ENCODE results near the gene GDI2. TPM values are rescaled to one million over a fixed set of nuclear protein-coding genes. Genes with fewer than 3 reads are reported as not detected.

GDI2 gene
- total RNA-seq, 1 donor from 2014 or later, result 216 TPM

- H3K27ac Mint-ChIP-seq, result peak overlapping the region; percentile 22
- H3K36me3 Mint-ChIP-seq, result peaks cover 36% of the 10 kb centered on the region
- H3K27me3 Mint-ChIP-seq (ENCODE audit: low read depth), result no peaks in the 10 kb centered on the region
- H3K9me3 Mint-ChIP-seq, result no peaks in the 10 kb centered on the region
- DNase-seq (ENCODE audit: low spot score in 2 of 2, unreplicated experiment in 2 of 2), result no peak
- TF ChIP-seq, protein P1, sequence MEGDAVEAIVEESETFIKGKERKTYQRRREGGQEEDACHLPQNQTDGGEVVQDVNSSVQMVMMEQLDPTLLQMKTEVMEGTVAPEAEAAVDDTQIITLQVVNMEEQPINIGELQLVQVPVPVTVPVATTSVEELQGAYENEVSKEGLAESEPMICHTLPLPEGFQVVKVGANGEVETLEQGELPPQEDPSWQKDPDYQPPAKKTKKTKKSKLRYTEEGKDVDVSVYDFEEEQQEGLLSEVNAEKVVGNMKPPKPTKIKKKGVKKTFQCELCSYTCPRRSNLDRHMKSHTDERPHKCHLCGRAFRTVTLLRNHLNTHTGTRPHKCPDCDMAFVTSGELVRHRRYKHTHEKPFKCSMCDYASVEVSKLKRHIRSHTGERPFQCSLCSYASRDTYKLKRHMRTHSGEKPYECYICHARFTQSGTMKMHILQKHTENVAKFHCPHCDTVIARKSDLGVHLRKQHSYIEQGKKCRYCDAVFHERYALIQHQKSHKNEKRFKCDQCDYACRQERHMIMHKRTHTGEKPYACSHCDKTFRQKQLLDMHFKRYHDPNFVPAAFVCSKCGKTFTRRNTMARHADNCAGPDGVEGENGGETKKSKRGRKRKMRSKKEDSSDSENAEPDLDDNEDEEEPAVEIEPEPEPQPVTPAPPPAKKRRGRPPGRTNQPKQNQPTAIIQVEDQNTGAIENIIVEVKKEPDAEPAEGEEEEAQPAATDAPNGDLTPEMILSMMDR (IDR thresholded peaks at IDR 0.05; ENCODE audit: unreplicated experiment), result no peak
- H3K4me1 Mint-ChIP-seq, result peaks cover 7% of the 10 kb centered on the region
- H3K4me3 Mint-ChIP-seq, result no peak overlapping the region
Observed at GRCh38 chr10:5776136-5776880, 36.9 kb downstream of the GDI2 start.

- peaks cover 7% of the 10 kb centered on the region for H3K4me1 Mint-ChIP-seq
- H3K4me3 Mint-ChIP-seq, result no peak overlapping the region
- DNase-seq (ENCODE audit: low spot score in 2 of 2, unreplicated experiment in 2 of 2), result no peak
- no peaks in the 10 kb centered on the region for H3K27me3 Mint-ChIP-seq (ENCODE audit: low read depth)
- peaks cover 33% of the 10 kb centered on the region for H3K36me3 Mint-ChIP-seq
- TF ChIP-seq, protein P1 (IDR thresholded peaks at IDR 0.05; ENCODE audit: unreplicated experiment), result no peak
- peak overlapping the region; percentile 54 for H3K27ac Mint-ChIP-seq
- H3K9me3 Mint-ChIP-seq, result no peaks in the 10 kb centered on the region
Observed at GRCh38 chr10:5775685-5776084, 37.5 kb downstream of the GDI2 start.

- TF ChIP-seq, protein P1 (IDR thresholded peaks at IDR 0.05; ENCODE audit: unreplicated experiment), result no peak
- Mint-ChIP-seq H3K36me3 (peaks cover 29% of the 10 kb centered on the region), H3K27me3 (ENCODE audit: low read depth) (no peaks in the 10 kb centered on the region), H3K4me3 (no peak overlapping the region), H3K9me3 (no peaks in the 10 kb centered on the region), H3K4me1 (peaks cover 7% of the 10 kb centered on the region), H3K27ac (peak overlapping the region; percentile 54)
- no peak for DNase-seq (ENCODE audit: low spot score in 2 of 2, unreplicated experiment in 2 of 2)
Observed at GRCh38 chr10:5774987-5775620, 38.1 kb downstream of the GDI2 start.

DNA sequence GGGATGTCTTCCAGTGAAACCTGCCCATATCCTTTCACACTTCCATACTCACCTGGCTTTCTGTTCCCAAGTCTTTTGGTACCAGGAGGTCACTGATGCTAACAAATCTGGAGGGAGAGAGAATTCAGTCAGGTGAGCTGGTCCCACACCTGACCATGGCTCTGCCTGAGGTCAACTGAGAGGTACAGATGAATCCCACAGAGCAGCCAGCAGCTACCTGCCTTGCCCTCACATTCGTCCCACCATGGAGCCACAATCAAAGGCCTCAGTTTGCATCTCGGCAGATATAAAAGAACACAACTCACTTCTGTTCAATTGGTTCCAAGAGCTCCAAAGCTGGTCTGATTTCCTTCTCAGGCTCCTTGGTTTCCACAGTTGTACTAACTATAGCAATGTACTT, 47.0 kb downstream of the GDI2 start:
- Mint-ChIP-seq H3K4me1 (no peaks in the 10 kb centered on the region), H3K9me3 (no peaks in the 10 kb centered on the region), H3K36me3 (peaks cover 48% of the 10 kb centered on the region), H3K4me3 (no peak overlapping the region), H3K27me3 (ENCODE audit: low read depth) (no peaks in the 10 kb centered on the region), H3K27ac (no peak overlapping the region)
- no peak for DNase-seq (ENCODE audit: low spot score in 2 of 2, unreplicated experiment in 2 of 2)
- TF ChIP-seq, protein P1 (IDR thresholded peaks at IDR 0.05; ENCODE audit: unreplicated experiment), result no peak

- Mint-ChIP-seq H3K4me1 (no peaks in the 10 kb centered on the region), H3K9me3 (no peaks in the 10 kb centered on the region), H3K36me3 (peaks cover 51% of the 10 kb centered on the region), H3K4me3 (no peak overlapping the region), H3K27me3 (ENCODE audit: low read depth) (no peaks in the 10 kb centered on the region), H3K27ac (no peak overlapping the region)
- no peak for DNase-seq (ENCODE audit: low spot score in 2 of 2, unreplicated experiment in 2 of 2)
- TF ChIP-seq, protein P1 (IDR thresholded peaks at IDR 0.05; ENCODE audit: unreplicated experiment), result no peak
Observed at GRCh38 chr10:5765617-5766016, 47.6 kb downstream of the GDI2 start.

Measured in mesothelial cell of epicardium (in vitro differentiated cells).